Testis (tissue), 2 donors: ENCODE measurements around the gene IL9.

ENCODE experiments used
- POLR2A ChIP-seq: fragments of 450-650 bp; IDR thresholded peaks from one replicate; pipeline ENCODE4 v1.6.1; 2017; ENCODE audit warnings: antibody characterized with exemption, mild to moderate bottlenecking, moderate library complexity
- TF ChIP-seq, protein P1 (sequence below), 3 experiments: fragments of 450-650 bp in 2 of 3; fragments of 200-600 bp in 1 of 3; sonication (generic) in 1 of 3; IDR thresholded peaks; one replicate each; pipeline ENCODE4 v1.5.1; 2016 to 2019; ENCODE audit warnings: antibody characterized with exemption in 3 of 3, mild to moderate bottlenecking in 2 of 3, moderate library complexity in 1 of 3

DNA sequence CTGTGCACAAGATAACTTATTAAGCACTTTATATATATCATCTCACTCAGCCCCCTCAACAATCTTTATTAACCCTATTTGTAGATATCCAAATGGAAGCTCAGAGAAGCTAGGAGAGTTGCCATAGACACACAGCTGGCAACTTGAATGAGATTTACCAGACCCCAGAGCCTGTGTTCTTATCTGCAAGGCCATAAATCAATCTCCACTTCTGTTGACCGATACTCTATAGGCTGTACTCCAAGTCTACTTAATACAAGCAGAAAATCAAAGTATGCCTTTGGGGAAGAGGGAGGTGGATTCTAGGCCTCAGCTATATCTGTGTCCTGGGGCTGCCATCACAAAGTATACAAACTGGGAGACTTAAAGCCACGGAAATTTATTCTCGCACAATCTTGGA, 6.0 kb upstream of the IL9 start:
- TF ChIP-seq, protein P1, sequence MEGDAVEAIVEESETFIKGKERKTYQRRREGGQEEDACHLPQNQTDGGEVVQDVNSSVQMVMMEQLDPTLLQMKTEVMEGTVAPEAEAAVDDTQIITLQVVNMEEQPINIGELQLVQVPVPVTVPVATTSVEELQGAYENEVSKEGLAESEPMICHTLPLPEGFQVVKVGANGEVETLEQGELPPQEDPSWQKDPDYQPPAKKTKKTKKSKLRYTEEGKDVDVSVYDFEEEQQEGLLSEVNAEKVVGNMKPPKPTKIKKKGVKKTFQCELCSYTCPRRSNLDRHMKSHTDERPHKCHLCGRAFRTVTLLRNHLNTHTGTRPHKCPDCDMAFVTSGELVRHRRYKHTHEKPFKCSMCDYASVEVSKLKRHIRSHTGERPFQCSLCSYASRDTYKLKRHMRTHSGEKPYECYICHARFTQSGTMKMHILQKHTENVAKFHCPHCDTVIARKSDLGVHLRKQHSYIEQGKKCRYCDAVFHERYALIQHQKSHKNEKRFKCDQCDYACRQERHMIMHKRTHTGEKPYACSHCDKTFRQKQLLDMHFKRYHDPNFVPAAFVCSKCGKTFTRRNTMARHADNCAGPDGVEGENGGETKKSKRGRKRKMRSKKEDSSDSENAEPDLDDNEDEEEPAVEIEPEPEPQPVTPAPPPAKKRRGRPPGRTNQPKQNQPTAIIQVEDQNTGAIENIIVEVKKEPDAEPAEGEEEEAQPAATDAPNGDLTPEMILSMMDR (IDR thresholded peaks at IDR 0.05): no peak
- TF ChIP-seq POLR2A: no peak
